Measurements from ENCODE around the gene APH1B. TPM values are rescaled to one million over a fixed set of nuclear protein-coding genes. Genes with fewer than 3 reads are reported as not detected.

The APH1B gene
- total RNA-seq, 4 donors from 2014 or later = 8.1 to 18.7 (median 11.5) TPM

GRCh38 chr15:63344731-63345390 lies 67.5 kb downstream of the APH1B start:
- no peak for ATAC-seq
- 78 to 79% methylated on average over 3 to 5 of the region's 5 CpGs for WGBS, 2 donors (ENCODE audit: low coverage in 1 of 2)
- no peaks in the 10 kb centered on the region for H3K9me3 ChIP-seq

DNA sequence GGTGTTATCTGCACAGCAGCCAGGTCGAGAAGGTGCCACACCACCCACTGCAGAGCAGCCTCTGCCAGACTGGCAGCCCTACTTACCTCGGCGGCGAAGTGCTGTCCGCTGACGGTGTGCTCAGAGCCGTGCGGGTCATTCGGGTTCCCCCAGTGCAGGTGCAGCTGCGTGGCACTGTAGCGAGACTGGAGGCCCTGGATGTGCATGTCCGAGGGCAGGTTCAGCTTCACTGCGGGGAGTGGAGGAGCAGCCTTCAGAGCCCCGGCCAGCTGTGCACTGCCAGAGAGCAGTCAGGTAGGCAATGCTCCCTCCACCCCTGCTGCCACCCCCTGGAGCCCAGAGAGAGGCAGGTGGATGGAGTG lies 68.0 kb downstream of the APH1B start:
- H3K27me3 ChIP-seq = no peaks in the 10 kb centered on the region
- H3K9me3 ChIP-seq = no peaks in the 10 kb centered on the region
- no peak for TF ChIP-seq EP300 (IDR thresholded peaks at IDR 0.05)
- TF ChIP-seq POLR2A (IDR thresholded peaks at IDR 0.05) = no peak
- TF ChIP-seq POLR2AphosphoS5 (IDR thresholded peaks at IDR 0.05) = no peak
- no peak for TF ChIP-seq CTCF (IDR thresholded peaks at IDR 0.05)
- no peak overlapping the region for H3K4me3 ChIP-seq
- ATAC-seq = no peak
- H3K36me3 ChIP-seq = peaks cover 0 to 1% of the 10 kb centered on the region in 2 donors
- no peak overlapping the region for H3K27ac ChIP-seq
- WGBS, 2 donors (ENCODE audit: low coverage in 1 of 2) = 60% methylated on average over 1 of the region's 14 CpGs; no CpG with 5 or more reads in 1 of the 2 donors
- H3K4me1 ChIP-seq = peaks cover 0 to 40% (median 3%) of the 10 kb centered on the region in 3 donors

More at GRCh38 chr15:63344731-63345390, 67.5 kb downstream of the APH1B start:
- no peak overlapping the region for H3K27ac ChIP-seq
- no peaks in the 10 kb centered on the region for H3K27me3 ChIP-seq
- H3K36me3 ChIP-seq = peaks cover 0 to 7% of the 10 kb centered on the region in 2 donors
- TF ChIP-seq CTCF (IDR thresholded peaks at IDR 0.05) (no peak), EP300 (IDR thresholded peaks at IDR 0.05) (no peak), POLR2AphosphoS5 (IDR thresholded peaks at IDR 0.05) (no peak), POLR2A (IDR thresholded peaks at IDR 0.05) (no peak)
- no peak overlapping the region for H3K4me3 ChIP-seq
- H3K4me1 ChIP-seq = peaks cover 0 to 35% (median 3%) of the 10 kb centered on the region in 3 donors

DNA sequence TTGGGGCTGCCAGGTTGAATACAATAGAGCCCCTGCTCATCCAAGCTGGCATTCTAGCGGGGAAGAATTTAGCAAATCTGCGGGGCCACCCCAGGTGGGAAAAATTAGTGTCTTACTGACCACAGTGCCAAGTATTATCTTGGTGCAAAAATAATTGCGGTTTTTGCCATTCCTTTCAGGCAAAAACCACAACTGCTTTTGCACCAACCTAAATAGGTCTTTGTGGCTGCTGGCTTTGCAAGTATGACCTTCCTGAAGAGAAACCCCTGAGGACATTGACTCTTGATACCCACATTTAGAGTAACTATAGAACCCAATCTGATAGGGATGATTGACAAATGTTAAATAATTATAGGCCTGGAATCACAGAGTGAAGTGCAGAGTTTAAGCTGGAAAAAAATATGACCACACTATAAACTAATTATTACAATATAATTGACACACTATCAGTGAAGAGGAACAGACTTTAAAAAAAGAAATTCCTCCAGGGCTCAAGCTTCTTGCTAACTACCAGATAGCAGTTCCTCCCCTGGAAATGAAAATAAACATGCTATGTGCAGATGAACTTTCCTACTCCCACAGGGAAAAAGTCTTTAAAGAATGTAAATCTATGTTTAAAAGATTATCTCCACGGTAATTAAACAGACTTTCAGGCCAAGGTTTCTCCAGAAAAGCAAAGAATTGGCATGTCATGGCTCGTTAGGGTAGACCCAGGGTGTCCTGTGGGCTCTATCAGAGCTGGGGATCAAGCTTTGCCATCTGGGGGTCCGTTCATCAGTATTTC lies 69.9 kb downstream of the APH1B start:
- peaks cover 0 to 42% (median 3%) of the 10 kb centered on the region in 3 donors for H3K4me1 ChIP-seq
- no peak for TF ChIP-seq POLR2AphosphoS5 (IDR thresholded peaks at IDR 0.05)
- TF ChIP-seq EP300 (IDR thresholded peaks at IDR 0.05) = no peak
- no peak for TF ChIP-seq CTCF (IDR thresholded peaks at IDR 0.05)
- TF ChIP-seq POLR2A (IDR thresholded peaks at IDR 0.05) = no peak
- no peak for ATAC-seq
- H3K27me3 ChIP-seq = no peaks in the 10 kb centered on the region
- H3K4me3 ChIP-seq = no peak overlapping the region
- H3K27ac ChIP-seq = peak overlapping the region in 1 of 4 donors; percentile 50
- H3K9me3 ChIP-seq = no peaks in the 10 kb centered on the region
- no peaks in the 10 kb centered on the region for H3K36me3 ChIP-seq
- 50 to 80% methylated on average over 3 to 6 of the region's 6 CpGs for WGBS, 2 donors (ENCODE audit: low coverage in 1 of 2)

GRCh38 chr15:63348392-63348791 lies 71.0 kb downstream of the APH1B start:
- peak; percentile 60 for ATAC-seq
- H3K4me1 ChIP-seq = peaks cover 0 to 42% (median 3%) of the 10 kb centered on the region in 3 donors
- WGBS, 2 donors (ENCODE audit: low coverage in 1 of 2) = 53 to 64% methylated on average over 5 to 7 of the region's 7 CpGs
- peak overlapping the region in 3 of 4 donors; percentile 13 to 50 (median 14) for H3K27ac ChIP-seq
- H3K9me3 ChIP-seq = no peaks in the 10 kb centered on the region
- no peaks in the 10 kb centered on the region for H3K36me3 ChIP-seq
- H3K27me3 ChIP-seq = no peaks in the 10 kb centered on the region
- no peak for TF ChIP-seq POLR2A (IDR thresholded peaks at IDR 0.05)
- peak; percentile 37 for TF ChIP-seq POLR2AphosphoS5 (IDR thresholded peaks at IDR 0.05)
- H3K4me3 ChIP-seq = no peak overlapping the region

DNA sequence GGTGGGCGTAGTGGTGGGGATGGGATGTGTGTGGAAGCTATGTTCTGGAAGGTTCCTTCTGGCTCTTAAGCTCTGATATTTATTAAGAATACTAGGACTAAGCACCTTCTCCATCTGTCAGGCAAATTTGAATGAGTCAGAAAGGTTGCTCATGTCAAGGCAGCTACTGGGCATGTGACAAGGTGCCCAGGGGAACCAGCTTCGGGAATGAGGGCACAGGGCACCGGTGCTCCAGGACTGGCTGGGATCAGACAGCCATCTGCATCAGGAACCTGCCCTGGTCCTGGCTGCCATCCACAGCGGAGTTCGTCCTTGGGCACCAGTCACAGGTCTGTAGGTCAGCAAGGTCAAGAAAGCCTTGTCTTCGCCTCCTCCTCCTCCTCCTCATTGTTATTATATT lies 71.8 kb downstream of the APH1B start:
- no peak for ATAC-seq
- peak overlapping the region in 1 of 4 donors; percentile 50 for H3K27ac ChIP-seq
- 76% methylated on average over 6 of the region's 6 CpGs; no CpG with 5 or more reads in 1 of the 2 donors for WGBS, 2 donors (ENCODE audit: low coverage in 1 of 2)

More for the DNA sequence above, 71.8 kb downstream of the APH1B start:
- H3K9me3 ChIP-seq = no peaks in the 10 kb centered on the region
- H3K4me1 ChIP-seq = peaks cover 0 to 42% (median 3%) of the 10 kb centered on the region in 3 donors
- H3K4me3 ChIP-seq = no peak overlapping the region
- TF ChIP-seq POLR2AphosphoS5 (IDR thresholded peaks at IDR 0.05) = no peak
- TF ChIP-seq EP300 (IDR thresholded peaks at IDR 0.05) = no peak
- no peak for TF ChIP-seq CTCF (IDR thresholded peaks at IDR 0.05)
- TF ChIP-seq POLR2A (IDR thresholded peaks at IDR 0.05) = no peak
- H3K27me3 ChIP-seq = no peaks in the 10 kb centered on the region
- H3K36me3 ChIP-seq = no peaks in the 10 kb centered on the region

Measured in gastroesophageal sphincter (tissue), 4 donors.